Subcutaneous abdominal adipose tissue (tissue), 5 donors: ENCODE measurements around the gene ATG9A.

Experiments
- H3K27ac ChIP-seq: one replicate; pipeline ENCODE4 v1.7.0; 2013; ENCODE audit warnings: low read depth, mild to moderate bottlenecking, inconsistent platforms, low read length, moderate library complexity
- H3K27me3 ChIP-seq, 5 donors: one replicate each; pipeline ENCODE4 v1.7.0; 2013; ENCODE audit warnings: low read length in 5 of 5, inconsistent platforms in 1 of 5; ENCODE audit not compliant: control insufficient read depth in 5 of 5, insufficient read depth in 4 of 5
- H3K36me3 ChIP-seq, 5 donors: one replicate each; pipeline ENCODE4 v1.7.0; 2013; ENCODE audit warnings: low read length in 5 of 5; ENCODE audit not compliant: control insufficient read depth in 5 of 5, insufficient read depth in 5 of 5
- H3K4me1 ChIP-seq, 5 donors: one replicate each; pipeline ENCODE4 v1.7.0; 2013; ENCODE audit warnings: low read length in 5 of 5, mild to moderate bottlenecking in 3 of 5, moderate library complexity in 1 of 5; ENCODE audit not compliant: control insufficient read depth in 5 of 5, insufficient read depth in 5 of 5
- H3K4me3 ChIP-seq, 5 donors: one replicate each; pipeline ENCODE4 v1.7.0; 2013; ENCODE audit warnings: low read length in 5 of 5, low read depth in 1 of 5
- H3K9ac ChIP-seq, 5 donors: one replicate each; pipeline ENCODE4 v1.7.0; 2013; ENCODE audit warnings: low read length in 5 of 5, mild to moderate bottlenecking in 4 of 5, moderate library complexity in 3 of 5
- H3K9me3 ChIP-seq, 5 donors: one replicate each; pipeline ENCODE4 v1.7.0; 2013; ENCODE audit warnings: low read length in 5 of 5; ENCODE audit not compliant: control insufficient read depth in 5 of 5
- donor health status: healthy.
- donor health status: healthy.
- donor health status: healthy.
- donor health status: healthy.
- donor health status: healthy.

The ATG9A gene

GRCh38 chr2:219179601-219180465, 49.6 kb downstream of the ATG9A start:
- peaks cover 12 to 54% (median 52%) of the 10 kb centered on the region in 5 donors for H3K36me3 ChIP-seq
- H3K4me3 ChIP-seq, result no peak overlapping the region
- no peaks in the 10 kb centered on the region for H3K9me3 ChIP-seq
- H3K27ac ChIP-seq, result no peak overlapping the region
- peaks cover 2 to 45% (median 38%) of the 10 kb centered on the region in 5 donors for H3K4me1 ChIP-seq
- no peaks in the 10 kb centered on the region for H3K27me3 ChIP-seq
- H3K9ac ChIP-seq, result peak overlapping the region in 3 of 5 donors; percentile 9 to 89 (median 28)

- peaks cover 2 to 57% (median 56%) of the 10 kb centered on the region in 5 donors for H3K36me3 ChIP-seq
- no peaks in the 10 kb centered on the region for H3K9me3 ChIP-seq
- peaks cover 2 to 49% (median 38%) of the 10 kb centered on the region in 5 donors for H3K4me1 ChIP-seq
- peak overlapping the region; percentile 67 to 97 (median 86) for H3K4me3 ChIP-seq
- H3K9ac ChIP-seq, result peak overlapping the region; percentile 41 to 89 (median 88)
- H3K27me3 ChIP-seq, result no peaks in the 10 kb centered on the region
- peak overlapping the region; percentile 93 for H3K27ac ChIP-seq
These were observed 50.9 kb downstream of the ATG9A start for GRCh38 chr2:219178377-219179175.

GRCh38 chr2:219177552-219178376, 51.7 kb downstream of the ATG9A start, which contains the start of gene RETREG2:
Gene RETREG2 (plus strand): TSS chr2:219178275. CDS start chr2:219178353, 78 bp downstream.
- Histone ChIP-seq H3K9me3 (no peaks in the 10 kb centered on the region), H3K27ac (peak within 1 kb of the TSS; percentile 93), H3K4me3 (peak within 1 kb of the TSS; percentile 78 to 97 (median 86)), H3K27me3 (no peaks in the 10 kb centered on the region), H3K9ac (peak within 1 kb of the TSS; percentile 89 to 92 (median 91)), H3K4me1 (peaks cover 2 to 47% (median 38%) of the 10 kb centered on the region in 5 donors), H3K36me3 (peaks cover 0 to 57% (median 56%) of the 10 kb centered on the region in 5 donors)

GRCh38 chr2:219176818-219177551, 52.5 kb downstream of the ATG9A start, which contains the start of gene CNPPD1:
Gene CNPPD1 (minus strand): TSS chr2:219176925. CDS start chr2:219176828, 97 bp downstream.
- Histone ChIP-seq H3K27me3 (no peaks in the 10 kb centered on the region), H3K27ac (peak within 1 kb of the TSS; percentile 93), H3K9me3 (no peaks in the 10 kb centered on the region), H3K9ac (peak within 1 kb of the TSS; percentile 88 to 92 (median 91)), H3K36me3 (peaks cover 0 to 56% (median 55%) of the 10 kb centered on the region in 5 donors), H3K4me1 (peaks cover 2 to 47% (median 31%) of the 10 kb centered on the region in 5 donors), H3K4me3 (peak within 1 kb of the TSS; percentile 78 to 93 (median 84))

GRCh38 chr2:219175928-219176817, 53.3 kb downstream of the ATG9A start:
- H3K9ac ChIP-seq, result peak overlapping the region; percentile 75 to 92 (median 89)
- H3K4me3 ChIP-seq, result peak overlapping the region; percentile 78 to 93 (median 84)
- no peaks in the 10 kb centered on the region for H3K9me3 ChIP-seq
- peak overlapping the region; percentile 93 for H3K27ac ChIP-seq
- no peaks in the 10 kb centered on the region for H3K27me3 ChIP-seq
- H3K36me3 ChIP-seq, result peaks cover 0 to 55% (median 48%) of the 10 kb centered on the region in 5 donors
- H3K4me1 ChIP-seq, result peaks cover 5 to 52% (median 36%) of the 10 kb centered on the region in 5 donors

- Histone ChIP-seq H3K9ac (peak overlapping the region in 4 of 5 donors; percentile 75 to 92 (median 90)), H3K9me3 (no peaks in the 10 kb centered on the region), H3K4me1 (peaks cover 5 to 56% (median 36%) of the 10 kb centered on the region in 5 donors), H3K27me3 (no peaks in the 10 kb centered on the region), H3K36me3 (peaks cover 0 to 48% (median 41%) of the 10 kb centered on the region in 5 donors), H3K27ac (peak overlapping the region; percentile 93), H3K4me3 (peak overlapping the region in 2 of 5 donors; percentile 84 to 93)
These were observed 54.0 kb downstream of the ATG9A start for GRCh38 chr2:219175486-219175885.

- H3K4me3 ChIP-seq, result no peak overlapping the region
- H3K36me3 ChIP-seq, result peaks cover 0 to 41% (median 36%) of the 10 kb centered on the region in 5 donors
- H3K9ac ChIP-seq, result peak overlapping the region in 2 of 5 donors; percentile 1 to 18
- H3K4me1 ChIP-seq, result peaks cover 5 to 56% (median 35%) of the 10 kb centered on the region in 5 donors
- H3K9me3 ChIP-seq, result no peaks in the 10 kb centered on the region
- no peaks in the 10 kb centered on the region for H3K27me3 ChIP-seq
- no peak overlapping the region for H3K27ac ChIP-seq
These were observed 54.6 kb downstream of the ATG9A start for GRCh38 chr2:219174801-219175200.

GRCh38 chr2:219174146-219174545, 55.3 kb downstream of the ATG9A start:
- Histone ChIP-seq H3K36me3 (peaks cover 0 to 38% (median 32%) of the 10 kb centered on the region in 5 donors), H3K27ac (no peak overlapping the region), H3K4me3 (no peak overlapping the region), H3K9ac (peak overlapping the region in 1 of 5 donors; percentile 18), H3K27me3 (no peaks in the 10 kb centered on the region), H3K9me3 (no peaks in the 10 kb centered on the region), H3K4me1 (peaks cover 5 to 50% (median 28%) of the 10 kb centered on the region in 5 donors)
